ENCODE results near the gene EPC2. TPM values are rescaled to one million over a fixed set of nuclear protein-coding genes. Genes with fewer than 3 reads are reported as not detected.
A peak's percentile ranks its signal among the peaks of the same experiment; 100 is the strongest.
"Not testable (repeated sequence)": the region's sequence is repeated elsewhere in the genome, so short reads cannot be mapped to it uniquely, and the experiment has no call there.

The EPC2 gene
- total and polyA plus RNA-seq, 2 experiments from 2014 or later, result 4.2 to 20.0 TPM

DNA sequence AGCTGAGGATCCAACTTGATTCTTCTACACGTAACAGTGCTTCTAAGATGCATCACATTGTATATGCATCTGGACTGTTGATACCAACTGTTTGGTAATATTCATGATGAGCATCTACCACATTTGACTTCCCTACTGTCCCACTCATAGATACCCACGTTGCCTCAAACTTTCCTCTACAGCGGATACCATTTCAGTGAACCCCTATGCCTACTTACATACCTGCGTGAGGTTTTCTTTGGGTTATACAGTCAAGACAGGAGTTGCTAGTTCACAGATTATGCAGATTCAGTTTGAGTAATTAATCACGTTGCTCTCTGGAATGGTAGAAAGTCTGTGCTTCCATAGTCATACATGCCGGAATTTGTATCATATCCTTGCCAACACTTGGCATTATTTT is 40.0 kb downstream of the EPC2 start:
- Histone ChIP-seq H2AFZ (no peak overlapping the region), H3K4me3 (no peak overlapping the region), H3K27me3 (replicated peaks; ENCODE audit: insufficient read depth) (no peaks in the 10 kb centered on the region), H3K27ac (no peak overlapping the region), H3K9ac (no peak overlapping the region), H3K4me1 (ENCODE audit: insufficient read depth) (peaks cover 8% of the 10 kb centered on the region; the same call in 1 of the 2 replicates), H3K9me2 (ENCODE audit: insufficient read depth) (no peaks in the 10 kb centered on the region), H3K79me2 (ENCODE audit: insufficient read depth) (peaks cover 100% of the 10 kb centered on the region), H3K36me3 (ENCODE audit: low read depth) (no peaks in the 10 kb centered on the region), H3F3A (ENCODE audit: insufficient read depth) (peaks cover 4% of the 10 kb centered on the region; the same call in 1 of the 2 replicates), H3K9me3 (ENCODE audit: low read depth) (no peaks in the 10 kb centered on the region), H4K20me1 (ENCODE audit: insufficient read depth) (peaks cover 25% of the 10 kb centered on the region), H3K4me2 (ENCODE audit: unreplicated experiment) (no peak overlapping the region)
- in situ Hi-C loops (cut with MboI), result no loop called here
- WGBS, 2 experiments (ENCODE audit: low coverage in 1 of 2, low lambda C conversion rate in 2 of 2, missing lambda C conversion rate in 2 of 2), result 58 to 61% methylated on average over 6 of the region's 6 CpGs
- TF ChIP-seq EZH2 (IDR thresholded peaks at IDR 0.05; ENCODE audit: insufficient read depth, poor library complexity, severe bottlenecking), result no peak
- no peak for TF ChIP-seq EZH2phosphoT487 (IDR thresholded peaks at IDR 0.05; ENCODE audit: insufficient read depth, low read depth)
- peak; percentile 10 for DNase-seq

DNA sequence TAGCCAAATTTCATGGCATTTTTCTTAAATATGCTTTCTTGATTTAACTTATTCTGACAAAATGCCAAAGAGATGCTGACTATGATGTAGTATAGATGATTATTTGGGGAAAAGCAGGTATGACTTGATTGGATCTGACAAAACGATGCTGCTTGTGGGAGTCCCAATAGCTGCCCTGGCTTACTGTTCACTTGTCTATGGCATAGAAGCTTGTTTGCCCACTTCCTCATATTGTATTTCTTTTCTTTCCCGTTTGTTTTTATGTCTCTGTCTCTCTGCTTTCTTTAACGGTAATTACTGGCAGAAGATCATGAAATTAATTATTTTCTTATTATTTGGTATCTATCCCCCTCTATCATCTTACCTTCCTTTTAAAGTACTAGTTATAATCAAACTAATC is 43.0 kb downstream of the EPC2 start:
- no peaks in the 10 kb centered on the region for H3K27me3 ChIP-seq (replicated peaks; ENCODE audit: insufficient read depth)
- no peak for DNase-seq
- H3K4me3 ChIP-seq, result no peak overlapping the region
- WGBS, 2 experiments (ENCODE audit: low coverage in 1 of 2, low lambda C conversion rate in 2 of 2, missing lambda C conversion rate in 2 of 2), result 79 to 87% methylated on average over 3 of the region's 3 CpGs
- in situ Hi-C loops (cut with MboI), result no loop called here
- H3K9me2 ChIP-seq (ENCODE audit: insufficient read depth), result no peaks in the 10 kb centered on the region
- H3K9ac ChIP-seq, result no peak overlapping the region
- no peak overlapping the region for H2AFZ ChIP-seq
- peaks cover 13% of the 10 kb centered on the region for H4K20me1 ChIP-seq (ENCODE audit: insufficient read depth)
- no peak overlapping the region for H3K4me2 ChIP-seq (ENCODE audit: unreplicated experiment)
- H3F3A ChIP-seq (ENCODE audit: insufficient read depth), result no peaks in the 10 kb centered on the region
- peaks cover 100% of the 10 kb centered on the region for H3K79me2 ChIP-seq (ENCODE audit: insufficient read depth)
- no peak overlapping the region for H3K27ac ChIP-seq
- peaks cover 11% of the 10 kb centered on the region for H3K36me3 ChIP-seq (ENCODE audit: low read depth)
- peaks cover 4% of the 10 kb centered on the region; the same call in 1 of the 2 replicates for H3K4me1 ChIP-seq (ENCODE audit: insufficient read depth)
- TF ChIP-seq EZH2 (IDR thresholded peaks at IDR 0.05; ENCODE audit: insufficient read depth, poor library complexity, severe bottlenecking), result no peak
- TF ChIP-seq EZH2phosphoT487 (IDR thresholded peaks at IDR 0.05; ENCODE audit: insufficient read depth, low read depth), result no peak
- no peaks in the 10 kb centered on the region for H3K9me3 ChIP-seq (ENCODE audit: low read depth)

DNA sequence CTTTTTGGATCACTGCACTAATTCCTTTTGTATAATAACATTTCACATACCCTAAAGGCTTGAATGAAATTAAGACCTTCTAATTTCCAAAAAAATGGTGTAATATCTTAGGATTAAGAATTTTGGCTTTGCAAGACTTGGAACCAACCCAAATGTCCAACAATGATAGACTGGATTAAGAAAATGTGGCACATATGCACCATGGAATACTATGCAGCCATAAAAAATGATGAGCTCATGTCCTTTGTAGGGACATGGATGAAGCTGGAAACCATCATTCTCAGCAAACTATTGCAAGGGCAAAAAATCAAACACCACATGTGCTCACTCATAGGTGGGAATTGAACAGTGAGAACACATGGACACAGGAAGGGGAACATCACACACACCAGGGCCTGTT is 43.5 kb downstream of the EPC2 start:
- DNase-seq; H3K27ac ChIP-seq; H3F3A ChIP-seq (ENCODE audit: insufficient read depth); H3K9ac ChIP-seq; H3K4me2 ChIP-seq (ENCODE audit: unreplicated experiment); H3K9me2 ChIP-seq (ENCODE audit: insufficient read depth); H3K9me3 ChIP-seq (ENCODE audit: low read depth); in situ Hi-C loops (cut with MboI); H2AFZ ChIP-seq; H3K4me1 ChIP-seq (ENCODE audit: insufficient read depth); H3K4me3 ChIP-seq; H3K27me3 ChIP-seq (replicated peaks; ENCODE audit: insufficient read depth): not testable (repeated sequence)
- Histone ChIP-seq H4K20me1 (ENCODE audit: insufficient read depth) (peaks cover 13% of the 10 kb centered on the region), H3K79me2 (ENCODE audit: insufficient read depth) (peaks cover 98% of the 10 kb centered on the region), H3K36me3 (ENCODE audit: low read depth) (peaks cover 11% of the 10 kb centered on the region)

DNA sequence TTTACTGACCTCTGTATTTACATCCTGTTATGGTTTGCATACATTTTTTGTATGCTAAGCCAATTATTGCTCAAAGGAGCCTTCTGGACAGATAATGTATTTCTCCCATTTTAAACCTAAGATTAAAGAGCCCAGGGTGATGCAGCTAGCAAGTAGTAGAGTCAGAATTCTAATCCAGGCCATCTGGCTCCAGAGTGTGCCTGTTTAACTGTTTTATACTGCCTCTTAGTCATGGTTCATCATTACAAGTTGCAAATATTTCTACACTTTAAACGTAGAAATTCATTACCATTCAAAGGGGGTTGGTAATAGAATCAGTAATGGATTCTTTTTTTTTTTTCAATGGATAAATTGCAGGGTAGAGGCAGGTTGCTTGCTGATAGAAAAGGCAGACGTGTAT is 52.4 kb downstream of the EPC2 start:
- DNase-seq, result peak; percentile 36
- Histone ChIP-seq H3K9me2 (ENCODE audit: insufficient read depth) (no peaks in the 10 kb centered on the region), H3K9ac (no peak overlapping the region), H3K4me3 (no peak overlapping the region), H3K36me3 (ENCODE audit: low read depth) (peaks cover 3% of the 10 kb centered on the region; the same call in 1 of the 2 replicates), H3K79me2 (ENCODE audit: insufficient read depth) (peaks cover 85% of the 10 kb centered on the region), H3F3A (ENCODE audit: insufficient read depth) (peaks cover under 1% of the 10 kb centered on the region; the same call in 1 of the 2 replicates), H2AFZ (no peak overlapping the region), H3K27ac (no peak overlapping the region), H3K27me3 (replicated peaks; ENCODE audit: insufficient read depth) (no peaks in the 10 kb centered on the region), H3K9me3 (ENCODE audit: low read depth) (no peaks in the 10 kb centered on the region), H3K4me1 (ENCODE audit: insufficient read depth) (no peaks in the 10 kb centered on the region), H3K4me2 (ENCODE audit: unreplicated experiment) (no peak overlapping the region), H4K20me1 (ENCODE audit: insufficient read depth) (no peaks in the 10 kb centered on the region)
- TF ChIP-seq EZH2phosphoT487 (IDR thresholded peaks at IDR 0.05; ENCODE audit: insufficient read depth, low read depth), result no peak
- no peak for TF ChIP-seq EZH2 (IDR thresholded peaks at IDR 0.05; ENCODE audit: insufficient read depth, poor library complexity, severe bottlenecking)
- 59 to 60% methylated on average over 2 of the region's 2 CpGs for WGBS, 2 experiments (ENCODE audit: low coverage in 1 of 2, low lambda C conversion rate in 2 of 2, missing lambda C conversion rate in 2 of 2)
- in situ Hi-C loops (cut with MboI), result no loop called here

DNA sequence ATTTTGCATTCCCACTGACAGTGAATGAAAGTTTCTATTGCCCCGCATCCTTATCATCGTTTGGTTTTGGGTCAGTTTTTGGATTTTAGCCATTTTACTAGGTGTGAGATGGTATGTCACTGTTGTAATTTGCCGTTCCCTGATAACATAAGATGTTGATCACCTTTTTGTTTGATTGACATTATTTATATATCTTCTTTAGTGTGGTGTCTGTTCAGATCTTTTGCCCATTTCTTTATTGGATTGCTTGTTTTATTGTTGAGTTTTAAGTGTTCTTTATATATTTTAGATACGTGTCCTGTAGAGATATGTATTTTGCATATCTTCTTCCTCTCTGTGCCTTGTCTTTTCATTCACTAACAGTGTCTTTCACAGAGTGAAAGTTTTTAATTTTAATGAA is 55.3 kb downstream of the EPC2 start:
- 86% methylated on average over 4 of the region's 4 CpGs for WGBS, 2 experiments (ENCODE audit: low coverage in 1 of 2, low lambda C conversion rate in 2 of 2, missing lambda C conversion rate in 2 of 2)
- H2AFZ ChIP-seq, result no peak overlapping the region
- no peak for DNase-seq
- H3K27ac ChIP-seq, result no peak overlapping the region
- no peak overlapping the region for H3K4me2 ChIP-seq (ENCODE audit: unreplicated experiment)
- H3K4me1 ChIP-seq (ENCODE audit: insufficient read depth), result no peaks in the 10 kb centered on the region
- H3K27me3 ChIP-seq (replicated peaks; ENCODE audit: insufficient read depth), result no peaks in the 10 kb centered on the region
- H3F3A ChIP-seq (ENCODE audit: insufficient read depth), result peaks cover 8% of the 10 kb centered on the region; the same call in 1 of the 2 replicates
- H3K79me2 ChIP-seq (ENCODE audit: insufficient read depth), result peaks cover 89% of the 10 kb centered on the region
- peaks cover 5% of the 10 kb centered on the region; the same call in 1 of the 2 replicates for H4K20me1 ChIP-seq (ENCODE audit: insufficient read depth)
- H3K9me2 ChIP-seq (ENCODE audit: insufficient read depth), result no peaks in the 10 kb centered on the region
- H3K36me3 ChIP-seq (ENCODE audit: low read depth), result no peaks in the 10 kb centered on the region
- H3K4me3 ChIP-seq, result no peak overlapping the region
- TF ChIP-seq EZH2phosphoT487 (IDR thresholded peaks at IDR 0.05; ENCODE audit: insufficient read depth, low read depth) (no peak), EZH2 (IDR thresholded peaks at IDR 0.05; ENCODE audit: insufficient read depth, poor library complexity, severe bottlenecking) (no peak)
- no peaks in the 10 kb centered on the region for H3K9me3 ChIP-seq (ENCODE audit: low read depth)
- in situ Hi-C loops (cut with MboI), result no loop called here
- H3K9ac ChIP-seq, result no peak overlapping the region

All from GM23248 (cell line).